Omental fat pad (tissue), 4 donors: Measurements from ENCODE around the gene HS6ST1. TPM values are rescaled to one million over a fixed set of nuclear protein-coding genes. Genes with fewer than 3 reads are reported as not detected.
"Not testable (repeated sequence)": the region's sequence is repeated elsewhere in the genome, so short reads cannot be mapped to it uniquely, and the experiment has no call there.

Source experiments
- ATAC-seq: fragments of 150-250 bp; one replicate; pipeline ENCODE4 v1.9.1; 2016; ENCODE audit warnings: mild to moderate bottlenecking, moderate library complexity; ENCODE audit not compliant: low FRiP score
- DNase-seq: peaks from one replicate; pipeline ENCODE4 v3.0.0-alpha.2; 2019; ENCODE audit warnings: low spot score
- total RNA-seq, 4 donors: library from RNA; depleted of rRNA; stranded (reverse); fragments of >200 nt; gene quantifications; one replicate each; pipeline ENCODE4 v1.1.0, GENCODE V29; 2016
- TF ChIP-seq, protein P1 (sequence below), 3 donors: fragments of 450-650 bp; IDR thresholded peaks; one replicate each; pipeline ENCODE4 v1.5.1; 2016 to 2017; ENCODE audit warnings: antibody characterized with exemption in 3 of 3, mild to moderate bottlenecking in 3 of 3, moderate library complexity in 2 of 3

HS6ST1 gene
- total RNA-seq, 4 donors from 2014 or later = 17.8 to 28.9 (median 24.3) TPM

DNA sequence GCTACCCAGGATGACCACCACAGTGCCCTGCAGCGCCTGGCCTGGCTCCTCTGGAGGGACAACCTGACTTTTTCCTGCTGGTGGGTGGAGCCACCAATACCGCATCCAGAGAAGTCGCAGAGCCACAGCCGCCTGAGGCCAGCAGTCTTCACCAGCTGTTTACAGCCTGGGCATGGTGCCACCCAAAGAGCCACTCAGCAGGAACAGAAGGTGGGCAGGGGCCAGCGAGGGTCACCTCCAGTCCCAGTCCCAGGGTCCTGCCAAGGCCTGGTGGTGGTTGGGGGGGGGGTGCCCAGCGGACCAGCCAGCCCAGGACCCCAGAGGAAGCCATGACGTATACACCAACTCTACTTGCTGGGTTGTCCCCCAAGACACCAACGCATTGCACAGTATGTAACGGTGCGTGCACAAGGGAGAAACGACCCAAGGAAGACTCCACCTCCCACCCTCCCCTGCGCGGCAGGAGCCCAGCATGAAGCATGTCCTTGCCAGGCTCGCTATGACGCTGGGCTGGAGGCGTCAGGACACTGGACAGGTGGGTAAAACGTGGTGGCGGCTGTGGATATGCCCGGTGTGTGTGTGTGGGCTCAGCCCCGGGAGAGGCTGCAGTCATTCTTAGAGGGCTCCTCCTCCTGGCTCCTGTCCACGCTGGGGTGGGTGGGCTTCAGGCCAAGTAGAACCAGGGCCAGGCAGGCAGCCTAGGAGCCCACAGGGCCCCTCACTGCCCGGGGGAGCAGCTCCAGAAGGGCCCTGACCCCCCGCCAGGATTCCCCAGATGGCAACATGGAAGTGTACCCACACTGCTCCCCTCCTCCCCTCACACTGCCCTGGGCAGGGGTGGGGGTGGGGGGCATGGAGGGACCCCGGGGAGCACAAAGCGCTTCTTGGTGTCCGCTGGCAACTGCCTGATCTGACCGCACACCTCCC, 49.3 kb downstream of the HS6ST1 start:
- no peak for DNase-seq
- TF ChIP-seq, protein P1, sequence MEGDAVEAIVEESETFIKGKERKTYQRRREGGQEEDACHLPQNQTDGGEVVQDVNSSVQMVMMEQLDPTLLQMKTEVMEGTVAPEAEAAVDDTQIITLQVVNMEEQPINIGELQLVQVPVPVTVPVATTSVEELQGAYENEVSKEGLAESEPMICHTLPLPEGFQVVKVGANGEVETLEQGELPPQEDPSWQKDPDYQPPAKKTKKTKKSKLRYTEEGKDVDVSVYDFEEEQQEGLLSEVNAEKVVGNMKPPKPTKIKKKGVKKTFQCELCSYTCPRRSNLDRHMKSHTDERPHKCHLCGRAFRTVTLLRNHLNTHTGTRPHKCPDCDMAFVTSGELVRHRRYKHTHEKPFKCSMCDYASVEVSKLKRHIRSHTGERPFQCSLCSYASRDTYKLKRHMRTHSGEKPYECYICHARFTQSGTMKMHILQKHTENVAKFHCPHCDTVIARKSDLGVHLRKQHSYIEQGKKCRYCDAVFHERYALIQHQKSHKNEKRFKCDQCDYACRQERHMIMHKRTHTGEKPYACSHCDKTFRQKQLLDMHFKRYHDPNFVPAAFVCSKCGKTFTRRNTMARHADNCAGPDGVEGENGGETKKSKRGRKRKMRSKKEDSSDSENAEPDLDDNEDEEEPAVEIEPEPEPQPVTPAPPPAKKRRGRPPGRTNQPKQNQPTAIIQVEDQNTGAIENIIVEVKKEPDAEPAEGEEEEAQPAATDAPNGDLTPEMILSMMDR (IDR thresholded peaks at IDR 0.05) = no peak
- no peak for ATAC-seq

DNA sequence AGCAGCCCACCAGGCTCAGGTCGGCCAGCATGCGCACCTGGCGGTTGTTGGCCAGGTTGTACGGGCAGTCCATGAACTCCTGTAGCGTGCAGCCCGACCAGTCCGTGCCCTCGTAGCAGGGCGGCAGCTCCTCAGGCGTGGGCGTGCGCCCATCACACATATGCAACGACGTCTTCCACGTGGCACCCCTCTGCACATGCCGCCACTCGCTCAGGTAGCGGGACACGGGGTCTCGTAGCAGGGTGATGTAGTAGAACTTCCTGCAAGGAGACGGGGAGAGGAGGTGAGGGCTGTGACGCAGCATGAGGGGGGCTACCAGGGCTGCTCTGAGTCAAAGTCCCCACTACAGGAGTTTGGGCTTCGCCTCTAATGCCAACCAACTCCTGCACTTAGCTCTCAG, 50.1 kb downstream of the HS6ST1 start:
- ATAC-seq, DNase-seq: not testable (repeated sequence)

DNA sequence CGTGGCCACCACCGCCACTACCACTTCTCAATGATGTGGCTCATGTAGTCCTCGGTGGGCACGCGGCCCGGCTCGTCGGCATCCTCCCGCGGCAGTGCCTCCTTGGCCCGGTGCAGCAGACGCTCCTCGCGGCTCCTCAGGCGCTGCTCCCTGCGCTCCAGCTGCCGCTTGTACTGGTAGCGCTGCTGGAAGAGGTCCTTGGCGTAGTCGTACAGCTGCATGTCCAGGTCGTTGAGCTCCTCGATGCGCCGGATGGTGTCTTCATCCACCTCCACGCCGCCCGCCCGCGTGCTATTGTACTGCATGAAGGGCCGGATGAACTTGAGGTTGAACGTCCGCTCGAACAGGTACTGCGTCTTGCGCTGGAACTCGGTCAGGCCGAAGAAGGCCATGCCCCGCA, 50.5 kb downstream of the HS6ST1 start:
- not testable (repeated sequence) for DNase-seq, ATAC-seq

DNA sequence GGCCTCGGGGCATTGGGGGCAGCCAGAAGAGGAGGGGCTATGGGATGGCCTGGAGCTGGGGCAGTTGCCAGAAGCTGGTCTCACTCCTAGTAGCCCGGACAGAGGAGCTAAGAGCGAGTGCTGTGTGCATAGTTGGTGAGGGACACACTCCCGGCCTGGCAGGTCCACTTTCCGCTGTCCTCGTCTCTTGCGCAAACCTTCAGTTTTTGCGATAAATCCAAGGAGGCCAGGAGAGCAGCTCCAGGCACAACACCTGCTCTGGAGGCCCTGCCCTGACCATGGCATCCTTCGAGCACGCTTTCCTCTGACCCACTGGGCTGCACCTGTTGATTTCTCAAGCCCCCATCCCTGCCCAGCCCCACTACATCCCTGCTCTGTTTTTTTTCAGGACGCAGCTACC, 51.0 kb downstream of the HS6ST1 start:
- not testable (repeated sequence) for ATAC-seq, DNase-seq

DNA sequence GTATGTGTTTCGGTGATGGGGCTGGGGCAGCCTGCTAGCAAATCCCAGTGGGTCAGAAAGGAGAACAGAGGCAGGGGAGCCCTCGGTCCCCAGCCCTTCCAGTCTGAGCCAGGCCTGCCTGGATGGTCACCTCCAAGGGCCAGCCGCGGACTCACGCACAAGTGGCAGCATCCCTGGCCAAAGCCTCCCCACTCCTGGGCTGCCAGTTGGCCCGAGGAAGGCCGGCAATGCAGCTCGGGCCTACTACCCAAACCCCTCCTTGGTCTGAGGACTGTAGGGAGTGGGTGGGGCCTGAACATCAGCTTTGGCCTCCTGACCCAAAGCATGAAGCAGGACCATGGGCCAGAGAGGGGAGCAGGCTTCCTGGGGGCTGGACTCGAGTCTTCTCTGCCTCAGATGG, 51.5 kb downstream of the HS6ST1 start:
- not testable (repeated sequence) for DNase-seq, ATAC-seq

DNA sequence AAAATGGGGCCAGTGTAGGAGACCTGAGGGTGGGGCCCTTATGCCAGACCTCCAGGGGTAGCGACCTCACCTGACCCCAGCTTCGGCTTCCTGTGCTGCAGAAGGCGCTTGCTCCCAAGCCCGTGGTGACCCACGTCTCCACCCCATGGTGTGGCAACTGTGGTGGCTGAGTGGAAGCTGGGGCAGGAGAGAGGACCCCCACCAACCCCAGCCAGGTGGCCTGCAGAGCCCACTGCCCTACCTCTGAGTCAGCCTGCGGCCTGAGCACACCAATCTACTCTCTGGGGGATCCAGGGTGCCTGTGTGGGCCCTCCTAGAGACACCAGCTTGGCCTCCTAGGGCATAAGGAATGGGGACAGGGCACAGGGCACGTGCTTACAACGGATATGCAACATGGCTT, 52.2 kb downstream of the HS6ST1 start:
- ATAC-seq, DNase-seq: not testable (repeated sequence)

DNA sequence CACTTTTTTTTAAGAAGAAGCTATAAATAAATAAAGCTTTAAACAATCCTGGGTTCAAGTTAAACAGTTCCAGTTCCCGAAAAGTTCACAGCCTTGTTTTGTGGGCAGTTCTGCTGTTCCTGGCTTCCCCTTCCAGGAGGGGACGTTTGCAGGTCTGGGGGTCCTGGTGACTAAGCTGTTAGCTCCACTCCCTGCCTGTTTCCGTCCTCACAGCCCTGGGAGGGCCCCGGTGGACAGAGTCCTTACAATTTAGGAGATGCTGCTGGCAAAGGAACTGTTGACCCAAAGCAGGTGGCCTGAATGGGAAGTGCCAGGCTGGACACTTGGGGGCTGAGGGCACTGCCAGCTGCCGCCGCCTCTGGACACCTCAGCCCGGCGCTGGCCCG, 53.1 kb downstream of the HS6ST1 start:
- ATAC-seq, DNase-seq: not testable (repeated sequence)

DNA sequence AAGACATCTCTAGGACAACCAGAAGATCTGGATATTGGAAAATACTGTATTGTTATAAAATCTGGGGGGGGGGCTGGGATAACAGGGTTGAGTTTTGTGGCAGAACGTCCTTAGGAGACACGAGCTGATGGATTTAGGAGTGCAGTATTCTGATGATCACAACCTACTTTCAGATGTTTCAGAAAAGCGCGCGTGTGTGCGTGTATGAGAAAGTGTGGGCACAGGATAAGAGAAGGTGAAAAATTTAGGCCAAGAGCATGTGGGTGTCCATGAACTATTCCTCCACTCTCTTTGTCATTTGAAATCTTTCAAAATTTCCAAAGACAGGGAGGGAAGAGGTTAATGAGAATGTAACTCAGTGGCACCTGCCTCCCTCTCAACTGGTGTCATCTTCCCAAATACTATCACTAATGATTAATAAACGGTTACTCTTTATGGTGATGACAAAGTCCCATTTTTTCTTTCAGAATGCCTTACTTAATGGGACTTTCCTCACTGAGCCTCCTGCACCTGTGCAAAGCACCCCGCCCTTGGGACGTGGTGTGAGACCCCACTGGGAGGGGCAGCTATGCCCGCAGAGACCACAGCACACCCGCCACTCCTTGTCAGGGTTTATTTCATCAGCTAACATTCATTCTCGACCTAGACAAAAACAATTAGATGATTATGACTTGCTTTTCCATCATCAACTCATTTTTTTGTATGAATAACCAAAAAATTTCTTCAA, 53.6 kb downstream of the HS6ST1 start:
- TF ChIP-seq, protein P1 (IDR thresholded peaks at IDR 0.05) = no peak
- no peak for DNase-seq
- no peak for ATAC-seq

DNA sequence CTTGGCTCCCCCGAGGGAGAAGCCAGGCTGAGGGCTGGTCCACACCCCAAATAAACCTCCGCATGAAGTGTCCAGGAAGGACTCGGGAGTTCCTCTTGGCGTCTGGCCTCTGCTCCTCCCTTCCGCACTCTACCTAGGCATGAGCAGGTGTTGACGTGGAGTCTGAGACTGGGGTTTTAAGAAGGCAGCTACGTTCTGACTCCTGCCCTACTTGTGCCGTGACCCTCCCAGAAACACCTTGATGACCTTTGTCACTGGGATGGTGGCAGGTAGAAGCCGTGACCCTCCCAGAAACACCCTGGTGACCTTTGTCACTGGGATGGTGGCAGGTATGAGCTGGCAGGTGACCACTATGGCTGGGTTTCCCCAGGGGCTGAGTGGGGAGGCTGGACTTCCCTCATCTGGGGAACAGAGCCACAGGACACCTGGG, 54.8 kb downstream of the HS6ST1 start:
- TF ChIP-seq, protein P1 (IDR thresholded peaks at IDR 0.05) = no peak
- DNase-seq (no peak), ATAC-seq (no peak)
